ENCODE data around the gene PANK4. TPM values are rescaled to one million over a fixed set of nuclear protein-coding genes. Genes with fewer than 3 reads are reported as not detected.

The PANK4 gene
- total and polyA plus RNA-seq, 9 of the 15 experiments (the other 6 are each of a cell fraction or from before 2014, with no cell fraction given), result 0.93 to 55.6 (median 31.5) TPM

GRCh38 chr1:2548068-2548589, 21.7 kb upstream of the PANK4 start (continued):
- TF ChIP-seq, protein P1, sequence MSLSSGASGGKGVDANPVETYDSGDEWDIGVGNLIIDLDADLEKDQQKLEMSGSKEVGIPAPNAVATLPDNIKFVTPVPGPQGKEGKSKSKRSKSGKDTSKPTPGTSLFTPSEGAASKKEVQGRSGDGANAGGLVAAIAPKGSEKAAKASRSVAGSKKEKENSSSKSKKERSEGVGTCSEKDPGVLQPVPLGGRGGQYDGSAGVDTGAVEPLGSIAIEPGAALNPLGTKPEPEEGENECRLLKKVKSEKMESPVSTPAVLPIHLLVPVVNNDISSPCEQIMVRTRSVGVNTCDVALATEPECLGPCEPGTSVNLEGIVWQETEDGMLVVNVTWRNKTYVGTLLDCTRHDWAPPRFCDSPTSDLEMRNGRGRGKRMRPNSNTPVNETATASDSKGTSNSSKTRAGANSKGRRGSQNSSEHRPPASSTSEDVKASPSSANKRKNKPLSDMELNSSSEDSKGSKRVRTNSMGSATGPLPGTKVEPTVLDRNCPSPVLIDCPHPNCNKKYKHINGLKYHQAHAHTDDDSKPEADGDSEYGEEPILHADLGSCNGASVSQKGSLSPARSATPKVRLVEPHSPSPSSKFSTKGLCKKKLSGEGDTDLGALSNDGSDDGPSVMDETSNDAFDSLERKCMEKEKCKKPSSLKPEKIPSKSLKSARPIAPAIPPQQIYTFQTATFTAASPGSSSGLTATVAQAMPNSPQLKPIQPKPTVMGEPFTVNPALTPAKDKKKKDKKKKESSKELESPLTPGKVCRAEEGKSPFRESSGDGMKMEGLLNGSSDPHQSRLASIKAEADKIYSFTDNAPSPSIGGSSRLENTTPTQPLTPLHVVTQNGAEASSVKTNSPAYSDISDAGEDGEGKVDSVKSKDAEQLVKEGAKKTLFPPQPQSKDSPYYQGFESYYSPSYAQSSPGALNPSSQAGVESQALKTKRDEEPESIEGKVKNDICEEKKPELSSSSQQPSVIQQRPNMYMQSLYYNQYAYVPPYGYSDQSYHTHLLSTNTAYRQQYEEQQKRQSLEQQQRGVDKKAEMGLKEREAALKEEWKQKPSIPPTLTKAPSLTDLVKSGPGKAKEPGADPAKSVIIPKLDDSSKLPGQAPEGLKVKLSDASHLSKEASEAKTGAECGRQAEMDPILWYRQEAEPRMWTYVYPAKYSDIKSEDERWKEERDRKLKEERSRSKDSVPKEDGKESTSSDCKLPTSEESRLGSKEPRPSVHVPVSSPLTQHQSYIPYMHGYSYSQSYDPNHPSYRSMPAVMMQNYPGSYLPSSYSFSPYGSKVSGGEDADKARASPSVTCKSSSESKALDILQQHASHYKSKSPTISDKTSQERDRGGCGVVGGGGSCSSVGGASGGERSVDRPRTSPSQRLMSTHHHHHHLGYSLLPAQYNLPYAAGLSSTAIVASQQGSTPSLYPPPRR (CRISPR knock-in tag; IDR thresholded peaks at IDR 0.05; ENCODE audit: borderline replicate concordance), result no peak
- TF ChIP-seq NR2C2 (CRISPR knock-in tag; IDR thresholded peaks at IDR 0.05) (no peak), NR2C2 (tag; IDR thresholded peaks at IDR 0.05) (no peak), SRSF9 (IDR thresholded peaks at IDR 0.05; ENCODE audit: borderline replicate concordance, low read depth, low read length) (no peak), ZNF717 (CRISPR knock-in tag; IDR thresholded peaks at IDR 0.05) (no peak), FOXA3 (CRISPR knock-in tag; conservative IDR thresholded peaks at IDR 0.05 in 1 of 2, IDR thresholded peaks at IDR 0.05 in 1 of 2) (no peak), PHB2 (IDR thresholded peaks at IDR 0.05; ENCODE audit: low read depth) (no peak), ZNF75A (CRISPR knock-in tag; IDR thresholded peaks at IDR 0.05) (no peak), BCL6 (CRISPR knock-in tag; IDR thresholded peaks at IDR 0.05) (no peak), TFAM (CRISPR knock-in tag; conservative IDR thresholded peaks at IDR 0.05) (no peak), E2F4 (CRISPR knock-in tag; IDR thresholded peaks at IDR 0.05; ENCODE audit: low read depth) (no peak), ZNF232 (CRISPR knock-in tag; IDR thresholded peaks at IDR 0.05) (no peak), PYGO2 (tag; IDR thresholded peaks at IDR 0.05) (no peak), MECOM (CRISPR knock-in tag; IDR thresholded peaks at IDR 0.05) (no peak), POLR3G (IDR thresholded peaks at IDR 0.05; ENCODE audit: extremely low read depth, insufficient read length, insufficient replicate concordance) (no peak), NONO (IDR thresholded peaks at IDR 0.05; ENCODE audit: low read depth in 2 of 2, low read length in 1 of 2) (no peak), FOXK2 (conservative IDR thresholded peaks at IDR 0.05 in 1 of 2, IDR thresholded peaks at IDR 0.05 in 1 of 2; ENCODE audit: low read depth in 2 of 2) (no peak), ZNF282 (CRISPR knock-in tag; IDR thresholded peaks at IDR 0.05) (no peak), ZSCAN32 (CRISPR knock-in tag; IDR thresholded peaks at IDR 0.05) (no peak), XRCC4 (IDR thresholded peaks at IDR 0.05; ENCODE audit: extremely low read depth, insufficient read depth, insufficient read length) (no peak)
- TF ChIP-seq, protein P2, sequence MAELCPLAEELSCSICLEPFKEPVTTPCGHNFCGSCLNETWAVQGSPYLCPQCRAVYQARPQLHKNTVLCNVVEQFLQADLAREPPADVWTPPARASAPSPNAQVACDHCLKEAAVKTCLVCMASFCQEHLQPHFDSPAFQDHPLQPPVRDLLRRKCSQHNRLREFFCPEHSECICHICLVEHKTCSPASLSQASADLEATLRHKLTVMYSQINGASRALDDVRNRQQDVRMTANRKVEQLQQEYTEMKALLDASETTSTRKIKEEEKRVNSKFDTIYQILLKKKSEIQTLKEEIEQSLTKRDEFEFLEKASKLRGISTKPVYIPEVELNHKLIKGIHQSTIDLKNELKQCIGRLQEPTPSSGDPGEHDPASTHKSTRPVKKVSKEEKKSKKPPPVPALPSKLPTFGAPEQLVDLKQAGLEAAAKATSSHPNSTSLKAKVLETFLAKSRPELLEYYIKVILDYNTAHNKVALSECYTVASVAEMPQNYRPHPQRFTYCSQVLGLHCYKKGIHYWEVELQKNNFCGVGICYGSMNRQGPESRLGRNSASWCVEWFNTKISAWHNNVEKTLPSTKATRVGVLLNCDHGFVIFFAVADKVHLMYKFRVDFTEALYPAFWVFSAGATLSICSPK (IDR thresholded peaks at IDR 0.05; ENCODE audit: borderline replicate concordance), result no peak
